H1 (cell line): ENCODE data around the gene SPTBN4. TPM values are rescaled to one million over a fixed set of nuclear protein-coding genes. Genes with fewer than 3 reads are reported as not detected.
"Not testable (repeated sequence)": the region's sequence is repeated elsewhere in the genome, so short reads cannot be mapped to it uniquely, and the experiment has no call there.

Experiments used
- CTCF ChIA-PET: fragments of 300-600 bp; sonication (Branson Sonifier 250); formaldehyde crosslinking; loops from one replicate; lab custom pipeline; 2021; ENCODE audit not compliant: partially characterized antibody; lab: Charles Lee
- POLR2A ChIA-PET: fragments of 300-600 bp; sonication (Branson Sonifier 250); formaldehyde crosslinking; loops from one replicate; lab custom pipeline; 2021; ENCODE audit warnings: inconsistent platforms; ENCODE audit not compliant: partially characterized antibody; lab: Charles Lee
- DNase-seq, 2 experiments: peaks; one replicate each; pipeline versions ENCODE4 v3.0.0 to v3.0.0-alpha.2; 2010 to 2022; ENCODE audit warnings: low spot score in 2 of 2, low read depth in 1 of 2, mixed read lengths in 1 of 2
- FAIRE-seq: peaks from 2 replicates; lab custom pipeline; 2011; peaks lifted over from hg19 to GRCh38; lab: Jason Lieb, UNC
- H2AFZ ChIP-seq: 2 replicates; pipeline ENCODE4 v1.8.1; 2012; ENCODE audit warnings: low read length, inconsistent platforms
- H2AK5ac ChIP-seq: 2 replicates; pipeline ENCODE4 v1.6.1; 2013; ENCODE audit warnings: low read depth, low read length
- H2BK120ac ChIP-seq: replicated peaks from 2 replicates; pipeline ENCODE3; 2013; ENCODE audit warnings: low read depth, low read length, inconsistent platforms
- H2BK12ac ChIP-seq: 2 replicates; pipeline ENCODE4 v1.6.1; 2013; ENCODE audit warnings: low read depth, low read length
- H2BK15ac ChIP-seq: 2 replicates; pipeline ENCODE4 v1.6.1; 2013; ENCODE audit warnings: low read length
- H2BK20ac ChIP-seq: 2 replicates; pipeline ENCODE4 v1.6.1; 2013; ENCODE audit warnings: low read length
- H2BK5ac ChIP-seq: 2 replicates; pipeline ENCODE4 v1.6.1; 2013; ENCODE audit warnings: low read depth, low read length
- H3K14ac ChIP-seq: 2 replicates; pipeline ENCODE4 v1.6.1; 2013; ENCODE audit warnings: inconsistent platforms; ENCODE audit not compliant: insufficient read length
- H3K18ac ChIP-seq: 2 replicates; pipeline ENCODE4 v1.6.1; 2013; ENCODE audit warnings: low read length; ENCODE audit errors: extremely low read depth
- H3K23ac ChIP-seq: 2 replicates; pipeline ENCODE4 v1.6.1; 2013; ENCODE audit warnings: inconsistent platforms; ENCODE audit not compliant: insufficient read length
- H3K23me2 ChIP-seq: 2 replicates; pipeline ENCODE4 v1.6.1; 2013; ENCODE audit warnings: low read depth, low read length
- H3K27ac ChIP-seq: 2 replicates; pipeline ENCODE4 v1.6.1; 2011; ENCODE audit warnings: low read depth, low read length, inconsistent platforms
- H3K27me3 ChIP-seq, 4 experiments: replicated peaks in 1 of 4; 1 replicate in 1 of 4; 2 replicates in 3 of 4; pipeline versions ENCODE4 v1.6.1 to v1.8.1; 2011 to 2013; ENCODE audit warnings: low read length in 3 of 4, mild to moderate bottlenecking in 3 of 4, inconsistent platforms in 2 of 4, mixed read lengths in 2 of 4, moderate library complexity in 1 of 4; ENCODE audit not compliant: control insufficient read depth in 3 of 4, insufficient read depth in 3 of 4; ENCODE audit errors: extremely low read depth in 1 of 4
- H3K36me3 ChIP-seq, 4 experiments: 2 replicates each; pipeline versions ENCODE4 v1.6.1 to v1.8.1; 2011 to 2013; ENCODE audit warnings: mild to moderate bottlenecking in 4 of 4, low read length in 3 of 4, moderate library complexity in 2 of 4, control low read depth in 1 of 4, inconsistent platforms in 1 of 4; ENCODE audit not compliant: insufficient read depth in 4 of 4, control insufficient read depth in 2 of 4
- H3K4ac ChIP-seq: replicated peaks from 2 replicates; pipeline ENCODE3; 2013; ENCODE audit warnings: low read length, low read depth, mixed read lengths, inconsistent platforms; ENCODE audit not compliant: insufficient read length
- H3K4me1 ChIP-seq, 4 experiments: replicated peaks in 1 of 4; 1 replicate in 1 of 4; 2 replicates in 3 of 4; pipeline versions ENCODE4 v1.6.1 to v1.8.1; 2011 to 2013; ENCODE audit warnings: low read length in 3 of 4, inconsistent platforms in 2 of 4, mixed read lengths in 1 of 4; ENCODE audit not compliant: insufficient read depth in 4 of 4, control insufficient read depth in 3 of 4
- H3K4me2 ChIP-seq, 2 experiments: 2 replicates each; pipeline versions ENCODE4 v1.6.1 to v1.8.1; 2011 to 2013; ENCODE audit warnings: low read depth in 2 of 2, low read length in 2 of 2, control low read depth in 1 of 2, inconsistent platforms in 1 of 2, mild to moderate bottlenecking in 1 of 2; ENCODE audit not compliant: insufficient read depth in 1 of 2
- H3K4me3 ChIP-seq, 4 experiments: fragments of 200-600, 300-600 bp in 1 of 4; sonication (generic), shearing (Covaris generic), sonication (Bioruptor Twin) in 1 of 4; 2 replicates each; pipeline versions ENCODE4 v1.5.1 to v1.8.1; 2011 to 2016; ENCODE audit warnings: low read length in 4 of 4, low read depth in 3 of 4, control low read depth in 2 of 4, inconsistent platforms in 2 of 4, mild to moderate bottlenecking in 2 of 4, mixed read lengths in 1 of 4, moderate library complexity in 1 of 4; ENCODE audit not compliant: insufficient read depth in 2 of 4; ENCODE audit errors: extremely low read depth in 1 of 4
- H3K56ac ChIP-seq: replicated peaks from 2 replicates; pipeline ENCODE3; 2013; ENCODE audit warnings: low read depth, mild to moderate bottlenecking, mixed read lengths, low read length, inconsistent platforms; ENCODE audit not compliant: insufficient read length
- H3K79me1 ChIP-seq: 2 replicates; pipeline ENCODE4 v1.6.1; 2013; ENCODE audit warnings: low read depth, low read length, control low read depth
- H3K79me2 ChIP-seq, 2 experiments: 2 replicates each; pipeline versions ENCODE4 v1.6.1 to v1.8.1; 2012 to 2013; ENCODE audit warnings: low read length in 2 of 2, mild to moderate bottlenecking in 2 of 2, inconsistent platforms in 1 of 2; ENCODE audit not compliant: insufficient read depth in 2 of 2, control insufficient read depth in 1 of 2
- H3K9ac ChIP-seq, 4 experiments: replicated peaks in 1 of 4; 1 replicate in 1 of 4; 2 replicates in 3 of 4; pipeline versions ENCODE4 v1.6.1 to v1.8.1; 2011 to 2013; ENCODE audit warnings: low read depth in 3 of 4, low read length in 3 of 4, control low read depth in 2 of 4, mild to moderate bottlenecking in 2 of 4, moderate library complexity in 2 of 4, inconsistent platforms in 1 of 4; ENCODE audit errors: extremely low read depth in 1 of 4
- H3K9me3 ChIP-seq, 2 experiments: 2 replicates each; pipeline versions ENCODE4 v1.6.1 to v1.8.1; 2012 to 2013; ENCODE audit warnings: mild to moderate bottlenecking in 2 of 2, moderate library complexity in 2 of 2, control low read depth in 1 of 2, inconsistent platforms in 1 of 2, low read depth in 1 of 2, low read length in 1 of 2, mixed read lengths in 1 of 2; ENCODE audit not compliant: insufficient read depth in 2 of 2
- H4K20me1 ChIP-seq, 2 experiments: replicated peaks in 1 of 2; 2 replicates each; pipeline versions ENCODE3 to v1.8.1; 2011 to 2013; ENCODE audit warnings: inconsistent platforms in 2 of 2, low read length in 2 of 2, mild to moderate bottlenecking in 1 of 2; ENCODE audit not compliant: insufficient read depth in 2 of 2, control insufficient read depth in 1 of 2
- H4K5ac ChIP-seq: 2 replicates; pipeline ENCODE4 v1.6.1; 2013; ENCODE audit warnings: low read length, low read depth, mixed read lengths, inconsistent platforms; ENCODE audit not compliant: insufficient read length
- H4K8ac ChIP-seq: 2 replicates; pipeline ENCODE4 v1.8.0; 2013; ENCODE audit warnings: mild to moderate bottlenecking, moderate library complexity, low read length, inconsistent platforms; ENCODE audit not compliant: insufficient read depth; ENCODE audit errors: extremely low read depth
- H4K91ac ChIP-seq: replicated peaks from 2 replicates; pipeline ENCODE3; 2013; ENCODE audit warnings: low read length, mixed read lengths, inconsistent platforms; ENCODE audit not compliant: insufficient read length
- BRCA1 ChIP-seq: IDR thresholded peaks from 2 replicates; pipeline ENCODE4 v1.6.1; 2012; ENCODE audit warnings: low read depth, low read length, improper control_type of control experiment
- WGBS, 2 experiments: shearing (Covaris generic) in 1 of 2; methylation state at CpG; one replicate each; pipeline versions ENCODE4 v1.1.6 to v1.1.7; 2013 to 2015; ENCODE audit warnings: low lambda C conversion rate in 2 of 2, mixed read lengths in 2 of 2, inconsistent platforms in 1 of 2, low coverage in 1 of 2, missing lambda C conversion rate in 1 of 2; ENCODE audit not compliant: insufficient replicate concordance in 2 of 2, insufficient coverage in 1 of 2, insufficient read length in 1 of 2; ENCODE audit errors: extremely low coverage in 1 of 2, missing lambda C conversion rate in 1 of 2; 5-methylcytosine and 5-hydroxymethylcytosine counted together
- polyA plus RNA-seq, 7 experiments: library from polyadenylated mRNA; depleted of rRNA in 3 of 7; stranded (reverse) in 5 of 7; unstranded in 2 of 7; fragments of >200 nt in 5 of 7; fragments of 200-250 nt in 2 of 7; gene quantifications; 1 replicate in 5 of 7; 2 replicates in 1 of 7; 4 replicates in 1 of 7; pipeline versions ENCODE4 v1.2.1 to v1.2.3, GENCODE V29; 2011 to 2013; ENCODE audit warnings: missing spikeins in 2 of 7, mixed read lengths in 2 of 7
- total RNA-seq: library from RNA; stranded (reverse); fragmentation: NEBNext Ultra II Directional; extraction: Animal tissue kit (Norgen Biotek cat#: 25700); gene quantifications from 2 replicates; pipeline ENCODE4 v1.2.1, GENCODE V29; 2021

Gene SPTBN4
- total and polyA plus RNA-seq, 2 of the 8 experiments (the other 6 are each of a cell fraction or from before 2014, with no cell fraction given): 1.9 to 3.0 TPM

DNA sequence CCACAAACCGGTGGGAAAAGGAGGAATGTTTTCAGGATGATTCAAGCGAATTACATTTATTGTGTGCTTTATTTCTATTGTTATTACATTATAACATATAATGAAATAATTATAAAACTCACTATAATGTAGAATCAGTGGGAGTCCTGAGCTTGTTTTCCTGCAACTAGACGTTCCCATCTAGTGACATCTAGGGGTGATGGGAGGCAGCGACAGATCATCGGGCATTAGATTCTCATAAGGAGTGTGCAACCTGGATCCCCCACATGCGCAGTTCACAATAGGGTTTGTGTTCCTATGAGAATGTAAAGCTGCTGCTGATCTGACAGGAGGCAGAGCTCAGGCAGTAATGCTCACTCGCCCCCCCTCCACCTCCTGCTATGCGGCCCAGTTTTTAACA lies 54.5 kb downstream of the SPTBN4 start (continued):
- no peak for TF ChIP-seq BRCA1

GRCh38 chr19:40521900-40522299 lies 55.1 kb downstream of the SPTBN4 start:
- H4K91ac ChIP-seq, H3K79me1 ChIP-seq, H2AK5ac ChIP-seq, H2AFZ ChIP-seq, H2BK5ac ChIP-seq, H3K14ac ChIP-seq, H3K4me3 ChIP-seq, H3K4me1 ChIP-seq, H3K9me3 ChIP-seq, H4K20me1 ChIP-seq, H3K4ac ChIP-seq, H3K4me2 ChIP-seq, H2BK15ac ChIP-seq, H3K23me2 ChIP-seq, H3K79me2 ChIP-seq, H3K27ac ChIP-seq, H2BK12ac ChIP-seq, POLR2A ChIA-PET, H3K56ac ChIP-seq, H2BK120ac ChIP-seq, H3K9ac ChIP-seq, DNase-seq, H3K36me3 ChIP-seq, H2BK20ac ChIP-seq, H3K23ac ChIP-seq, H4K5ac ChIP-seq, FAIRE-seq, H4K8ac ChIP-seq, H3K18ac ChIP-seq: not testable (repeated sequence)
- CTCF ChIA-PET: interaction anchor here (0.8 to 2.1 kb wide), 11 partner anchors 10 to 182 kb away, joined by 3 to 9 read pairs (median 5); partner anchors contain the start of gene PRX
- 84% methylated on average over 6 of the region's 6 CpGs; no CpG with 5 or more reads in 1 of the 2 experiments for WGBS, 2 experiments
- peaks cover 17 to 38% (median 31%) of the 10 kb centered on the region in 4 experiments for H3K27me3 ChIP-seq
